Measurements from ENCODE around the gene CIART. TPM values are rescaled to one million over a fixed set of nuclear protein-coding genes. Genes with fewer than 3 reads are reported as not detected.

Gene CIART
- total RNA-seq, 4 donors from 2014 or later = 0.60 to 4.5 (median 1.5) TPM

DNA sequence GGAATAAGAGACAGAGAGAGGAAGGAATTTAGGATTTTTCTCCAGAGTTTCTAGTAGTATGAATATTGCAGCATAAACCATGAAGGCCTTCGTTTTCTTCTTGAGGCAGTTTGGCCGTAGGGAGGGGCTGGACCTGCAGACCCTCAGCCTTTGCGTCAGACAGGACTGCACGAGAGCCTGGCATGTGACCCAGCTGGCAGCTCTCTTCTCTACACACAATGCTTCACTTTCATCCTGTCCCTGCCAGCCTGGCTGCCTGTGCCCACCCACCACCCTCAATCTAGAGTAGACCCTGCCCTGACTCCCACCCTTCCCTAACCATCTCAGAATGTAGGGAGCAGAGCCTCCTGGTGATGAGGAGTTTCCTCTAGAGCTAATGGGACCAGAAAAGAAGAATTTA lies 23.1 kb upstream of the CIART start:
- 30% methylated on average over 4 of the region's 4 CpGs; no CpG with 5 or more reads in 1 of the 2 donors for WGBS, 2 donors (ENCODE audit: low coverage in 1 of 2)
- in situ Hi-C loops (cut with MboI; ENCODE audit: low pct_ligation_motif_present in 1 of 4, low pct_unique_long_range_greater_than_20kb in 1 of 4, low sequenced_read_pairs in 3 of 4) (no loop called here), intact Hi-C loops (cut with DNase I; ENCODE audit: low total_unique reads) (no loop called here)
- no peak for DNase-seq
- Histone ChIP-seq H3K9me3 (no peaks in the 10 kb centered on the region), H3K4me1 (peaks cover 8 to 34% (median 23%) of the 10 kb centered on the region in 4 donors), H3K27ac (peak overlapping the region in 3 of 4 donors; percentile 31 to 75 (median 65)), H3K36me3 (no peaks in the 10 kb centered on the region), H3K27me3 (peaks cover 4% of the 10 kb centered on the region), H3K4me3 (no peak overlapping the region)
- no peak for TF ChIP-seq CTCF (IDR thresholded peaks at IDR 0.05)
- TF ChIP-seq POLR2A (IDR thresholded peaks at IDR 0.05) = no peak
- no peak for TF ChIP-seq EP300 (IDR thresholded peaks at IDR 0.05; ENCODE audit: low read depth)
- TF ChIP-seq POLR2AphosphoS5 (IDR thresholded peaks at IDR 0.05) = no peak

GRCh38 chr1:150259758-150260669 lies 22.3 kb upstream of the CIART start:
- H3K9me3 ChIP-seq = no peaks in the 10 kb centered on the region
- no peak for TF ChIP-seq CTCF (IDR thresholded peaks at IDR 0.05)
- no peak for TF ChIP-seq POLR2A (IDR thresholded peaks at IDR 0.05)
- TF ChIP-seq POLR2AphosphoS5 (IDR thresholded peaks at IDR 0.05) = peak in 1 of 3 donors; percentile 14
- in situ Hi-C loops (cut with MboI; ENCODE audit: low pct_ligation_motif_present in 1 of 4, low pct_unique_long_range_greater_than_20kb in 1 of 4, low sequenced_read_pairs in 3 of 4) (no loop called here), intact Hi-C loops (cut with DNase I; ENCODE audit: low total_unique reads) (no loop called here)
- no peaks in the 10 kb centered on the region for H3K36me3 ChIP-seq
- H3K4me3 ChIP-seq = peak overlapping the region in 1 of 4 donors; percentile 18
- WGBS, 2 donors (ENCODE audit: low coverage in 1 of 2) = 29 to 35% methylated on average over 3 to 11 of the region's 11 CpGs
- peaks cover 8 to 34% (median 23%) of the 10 kb centered on the region in 4 donors for H3K4me1 ChIP-seq
- H3K27ac ChIP-seq = peak overlapping the region; percentile 31 to 75 (median 64)
- H3K27me3 ChIP-seq = peaks cover 4% of the 10 kb centered on the region
- DNase-seq = peak; percentile 66

DNA sequence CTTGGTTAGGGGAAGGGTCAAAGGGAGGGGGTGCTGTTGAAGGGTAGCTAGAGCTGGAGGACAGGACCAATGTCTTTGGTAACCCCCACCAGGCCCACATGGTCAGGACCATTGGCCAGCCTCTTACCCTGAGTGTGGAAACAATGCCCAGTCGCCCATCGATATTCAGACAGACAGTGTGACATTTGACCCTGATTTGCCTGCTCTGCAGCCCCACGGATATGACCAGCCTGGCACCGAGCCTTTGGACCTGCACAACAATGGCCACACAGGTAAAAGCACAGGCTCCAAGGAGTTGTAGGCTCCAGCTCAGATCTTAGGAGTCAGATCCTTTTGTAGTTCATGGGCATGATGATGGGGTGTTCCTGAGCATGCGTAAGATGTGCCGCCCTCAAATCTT lies 21.0 kb upstream of the CIART start:
- H3K27me3 ChIP-seq = peaks cover 4% of the 10 kb centered on the region
- H3K27ac ChIP-seq = no peak overlapping the region
- WGBS, 2 donors (ENCODE audit: low coverage in 1 of 2) = 78% methylated on average over 6 of the region's 6 CpGs; no CpG with 5 or more reads in 1 of the 2 donors
- intact Hi-C loops (cut with DNase I; ENCODE audit: low total_unique reads) = no loop called here
- H3K9me3 ChIP-seq = no peaks in the 10 kb centered on the region
- peaks cover 5 to 24% (median 14%) of the 10 kb centered on the region in 4 donors for H3K4me1 ChIP-seq
- H3K4me3 ChIP-seq = no peak overlapping the region
- H3K36me3 ChIP-seq = peaks cover 0 to 11% (median 4%) of the 10 kb centered on the region in 4 donors
- in situ Hi-C loops (cut with MboI; ENCODE audit: low pct_ligation_motif_present in 1 of 4, low pct_unique_long_range_greater_than_20kb in 1 of 4, low sequenced_read_pairs in 3 of 4) = no loop called here
- TF ChIP-seq POLR2A (IDR thresholded peaks at IDR 0.05) = no peak
- DNase-seq = no peak

GRCh38 chr1:150262388-150263320 lies 19.7 kb upstream of the CIART start:
- 78 to 100% methylated on average over 2 to 6 of the region's 6 CpGs for WGBS, 2 donors (ENCODE audit: low coverage in 1 of 2)
- Histone ChIP-seq H3K27me3 (peaks cover 2% of the 10 kb centered on the region), H3K4me1 (peaks cover 5 to 26% (median 19%) of the 10 kb centered on the region in 4 donors), H3K36me3 (peaks cover 0 to 14% (median 6%) of the 10 kb centered on the region in 4 donors), H3K9me3 (no peaks in the 10 kb centered on the region), H3K27ac (no peak overlapping the region), H3K4me3 (no peak overlapping the region)
- no peak for DNase-seq
- in situ Hi-C loops (cut with MboI; ENCODE audit: low pct_ligation_motif_present in 1 of 4, low pct_unique_long_range_greater_than_20kb in 1 of 4, low sequenced_read_pairs in 3 of 4) = no loop called here
- intact Hi-C loops (cut with DNase I; ENCODE audit: low total_unique reads) = no loop called here
- TF ChIP-seq POLR2A (IDR thresholded peaks at IDR 0.05) (peak; percentile 15), CTCF (IDR thresholded peaks at IDR 0.05) (no peak)
